ENCODE results near the gene PARVG. TPM values are rescaled to one million over a fixed set of nuclear protein-coding genes. Genes with fewer than 3 reads are reported as not detected.

PARVG gene
- total and polyA plus RNA-seq, 12 donors: 0.90 to 16.2 (median 2.1) TPM

- H3K4me3 ChIP-seq: no peak overlapping the region
- intact Hi-C loops (cut with DNase I): no loop called here
- 20 to 21% methylated on average over 12 of the region's 12 CpGs for WGBS, 2 donors
- peak overlapping the region in 1 of 10 donors; percentile 36 for H3K27ac ChIP-seq
- peaks cover 0 to 40% (median 12%) of the 10 kb centered on the region in 11 donors for H3K9me3 ChIP-seq
- no peak for TF ChIP-seq CTCF (IDR thresholded peaks at IDR 0.05)
- peaks cover 0 to 25% (median 5%) of the 10 kb centered on the region in 9 donors for H3K4me1 ChIP-seq
- no peaks in the 10 kb centered on the region for H3K36me3 ChIP-seq
- peaks cover 0 to under 1% (median 0%) of the 10 kb centered on the region in 7 donors for H3K27me3 ChIP-seq
- DNase-seq: no peak
- no peak for ATAC-seq
These were observed 31.5 kb downstream of the PARVG start for GRCh38 chr22:44211946-44212930.

GRCh38 chr22:44212936-44213335 is 32.2 kb downstream of the PARVG start:
- H3K36me3 ChIP-seq: no peaks in the 10 kb centered on the region
- H3K4me1 ChIP-seq: peaks cover 0 to 25% (median 5%) of the 10 kb centered on the region in 9 donors
- H3K4me3 ChIP-seq: no peak overlapping the region
- ATAC-seq: no peak
- no peak overlapping the region for H3K27ac ChIP-seq
- WGBS, 2 donors: 95 to 96% methylated on average over 1 of the region's 1 CpG
- intact Hi-C loops (cut with DNase I): no loop called here
- no peak for TF ChIP-seq CTCF (IDR thresholded peaks at IDR 0.05)
- no peak for DNase-seq
- H3K9me3 ChIP-seq: peaks cover 0 to 40% (median 12%) of the 10 kb centered on the region in 11 donors
- H3K27me3 ChIP-seq: peaks cover 0 to 5% (median 0%) of the 10 kb centered on the region in 7 donors

- no peaks in the 10 kb centered on the region for H3K36me3 ChIP-seq
- ATAC-seq (no peak), DNase-seq (no peak)
- H3K9me3 ChIP-seq: peaks cover 0 to 34% (median 12%) of the 10 kb centered on the region in 11 donors
- peaks cover 0 to 8% (median 0%) of the 10 kb centered on the region in 7 donors for H3K27me3 ChIP-seq
- H3K4me3 ChIP-seq: no peak overlapping the region
- H3K27ac ChIP-seq: no peak overlapping the region
- TF ChIP-seq CTCF (IDR thresholded peaks at IDR 0.05): no peak
- peaks cover 0 to 24% (median 5%) of the 10 kb centered on the region in 9 donors for H3K4me1 ChIP-seq
- WGBS, 2 donors: 80 to 95% methylated on average over 3 of the region's 3 CpGs
- intact Hi-C loops (cut with DNase I): no loop called here
These were observed 32.8 kb downstream of the PARVG start for GRCh38 chr22:44213489-44214043.

- Histone ChIP-seq H3K4me1 (peaks cover 0 to 18% (median 5%) of the 10 kb centered on the region in 9 donors), H3K9me3 (peaks cover 0 to 28% (median 11%) of the 10 kb centered on the region in 11 donors), H3K36me3 (no peaks in the 10 kb centered on the region), H3K27ac (no peak overlapping the region), H3K27me3 (peaks cover 0 to 8% (median 0%) of the 10 kb centered on the region in 7 donors), H3K4me3 (no peak overlapping the region)
- intact Hi-C loops (cut with DNase I): no loop called here
- WGBS, 2 donors: 93% methylated on average over 3 of the region's 3 CpGs
- no peak for TF ChIP-seq CTCF (IDR thresholded peaks at IDR 0.05)
- DNase-seq (no peak), ATAC-seq (no peak)
These were observed 33.5 kb downstream of the PARVG start for GRCh38 chr22:44214187-44214586.

All from heart right ventricle (tissue), 16 donors.